HUES48 (cell line): ENCODE results near the gene KCTD16.

Experiments
- H3K27ac ChIP-seq: one replicate; pipeline ENCODE4 v1.7.0; 2013; ENCODE audit warnings: low read depth, low read length, inconsistent platforms
- H3K27me3 ChIP-seq: 2 replicates; pipeline ENCODE4 v1.6.1; 2013; ENCODE audit warnings: mild to moderate bottlenecking, low read length; ENCODE audit not compliant: control insufficient read depth, insufficient read depth
- H3K36me3 ChIP-seq: 2 replicates; pipeline ENCODE4 v1.6.1; 2013; ENCODE audit warnings: low read length; ENCODE audit not compliant: control insufficient read depth, insufficient read depth
- H3K4me1 ChIP-seq: 2 replicates; pipeline ENCODE4 v1.6.1; 2013; ENCODE audit warnings: mild to moderate bottlenecking, low read length; ENCODE audit not compliant: control insufficient read depth, insufficient read depth
- H3K4me3 ChIP-seq: 2 replicates; pipeline ENCODE4 v1.5.1; 2013; ENCODE audit warnings: mild to moderate bottlenecking, low read depth, low read length
- H3K9ac ChIP-seq: 2 replicates; pipeline ENCODE4 v1.6.1; 2013; ENCODE audit warnings: mild to moderate bottlenecking, low read depth, low read length, moderate library complexity
- H3K9me3 ChIP-seq: 2 replicates; pipeline ENCODE4 v1.6.1; 2013; ENCODE audit warnings: low read length; ENCODE audit not compliant: control insufficient read depth, insufficient read depth

The KCTD16 gene

DNA sequence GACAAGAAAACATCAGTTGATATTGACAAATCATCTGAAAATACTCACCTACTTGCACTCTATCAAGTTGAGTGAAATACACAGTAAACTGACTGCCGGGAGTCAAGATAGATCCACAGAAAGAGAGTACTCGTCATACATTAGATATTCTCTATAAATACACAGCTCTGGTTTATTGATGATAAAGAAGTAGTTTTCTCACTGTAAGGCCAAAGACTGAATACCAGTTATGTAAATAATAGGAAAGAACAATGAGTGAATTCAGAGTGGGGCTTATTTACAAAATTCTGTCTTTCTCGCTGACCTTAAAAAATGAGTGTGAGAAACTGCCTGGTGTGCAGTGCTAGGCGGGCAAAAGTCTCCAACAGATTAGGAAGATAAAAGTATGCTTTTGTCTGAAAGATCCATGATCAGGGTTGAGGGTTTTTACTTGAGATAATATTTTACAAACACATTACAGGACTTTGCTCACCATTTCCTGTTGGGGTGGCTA lies 341.0 kb downstream of the KCTD16 start:
- H3K36me3 ChIP-seq = no peaks in the 10 kb centered on the region

GRCh38 chr5:144522698-144523097 lies 352.0 kb downstream of the KCTD16 start:
- Histone ChIP-seq H3K4me1 (no peaks in the 10 kb centered on the region), H3K9ac (no peak overlapping the region), H3K4me3 (no peak overlapping the region), H3K36me3 (no peaks in the 10 kb centered on the region), H3K9me3 (no peaks in the 10 kb centered on the region), H3K27ac (no peak overlapping the region), H3K27me3 (no peaks in the 10 kb centered on the region)

More for the DNA sequence above, 341.0 kb downstream of the KCTD16 start:
- Histone ChIP-seq H3K9me3 (no peaks in the 10 kb centered on the region), H3K4me3 (no peak overlapping the region), H3K27me3 (peaks cover 5% of the 10 kb centered on the region), H3K4me1 (no peaks in the 10 kb centered on the region), H3K9ac (no peak overlapping the region), H3K27ac (no peak overlapping the region)

DNA sequence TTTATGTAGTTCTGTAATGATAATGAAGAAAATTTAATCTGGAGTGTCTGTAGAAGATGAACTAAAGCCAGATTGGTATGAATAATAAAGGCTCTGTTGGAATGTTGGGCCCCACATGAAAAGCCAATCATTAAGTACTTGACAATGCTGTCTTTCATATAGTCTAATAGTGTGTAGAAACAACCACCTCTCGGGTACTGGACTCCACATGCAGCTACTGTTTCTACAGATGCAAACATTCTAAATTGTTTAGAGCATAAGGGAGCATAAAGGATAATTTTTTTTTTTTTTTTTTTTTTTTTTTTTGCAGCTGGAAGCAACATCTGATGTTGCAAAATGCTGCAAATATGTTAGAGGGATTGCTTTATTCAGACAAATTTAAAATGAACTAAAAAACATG lies 354.3 kb downstream of the KCTD16 start:
- no peaks in the 10 kb centered on the region for H3K27me3 ChIP-seq
- H3K4me3 ChIP-seq = no peak overlapping the region

GRCh38 chr5:144531188-144531587 lies 360.5 kb downstream of the KCTD16 start:
- H3K9me3 ChIP-seq = no peaks in the 10 kb centered on the region
- H3K27me3 ChIP-seq = no peaks in the 10 kb centered on the region
- no peak overlapping the region for H3K4me3 ChIP-seq
- no peaks in the 10 kb centered on the region for H3K4me1 ChIP-seq
- H3K9ac ChIP-seq = no peak overlapping the region
- no peak overlapping the region for H3K27ac ChIP-seq
- H3K36me3 ChIP-seq = no peaks in the 10 kb centered on the region

More for the DNA sequence above, 354.3 kb downstream of the KCTD16 start:
- Histone ChIP-seq H3K4me1 (no peaks in the 10 kb centered on the region), H3K9ac (no peak overlapping the region), H3K9me3 (no peaks in the 10 kb centered on the region), H3K27ac (no peak overlapping the region), H3K36me3 (no peaks in the 10 kb centered on the region)
